ENCODE data around the gene NUDCD2. TPM values are rescaled to one million over a fixed set of nuclear protein-coding genes. Genes with fewer than 3 reads are reported as not detected.
A peak's percentile ranks its signal among the peaks of the same experiment; 100 is the strongest.
"Not testable (repeated sequence)": the region's sequence is repeated elsewhere in the genome, so short reads cannot be mapped to it uniquely, and the experiment has no call there.

NUDCD2 gene
- total RNA-seq, 2 donors from 2014 or later: 8.0 to 8.6 TPM

DNA sequence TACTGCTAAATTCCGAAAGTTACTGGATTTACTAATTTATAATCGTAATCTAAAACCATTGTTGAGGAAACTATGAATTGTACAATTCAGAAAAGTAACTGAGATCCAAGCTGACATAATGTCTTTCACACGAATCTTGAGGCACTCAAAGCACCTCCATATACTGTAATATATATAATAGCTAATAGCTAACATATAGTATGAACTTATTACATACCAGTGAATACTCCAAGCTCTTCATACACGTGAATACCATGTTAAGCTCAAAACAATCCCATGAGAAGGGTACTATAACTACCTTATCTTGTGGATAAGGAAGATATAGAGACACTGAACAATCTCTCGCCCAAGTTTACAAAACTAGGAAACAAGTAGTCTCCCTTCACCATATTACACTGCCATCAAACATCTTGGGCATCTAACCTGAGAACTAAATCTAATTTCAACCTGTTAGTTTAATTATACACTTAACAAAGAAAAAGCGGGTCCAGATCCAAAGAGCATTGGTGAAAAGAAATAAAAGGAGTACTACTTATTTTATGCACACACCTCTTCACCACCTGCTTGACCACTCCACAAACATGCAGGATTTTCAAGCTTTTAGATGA, 1.0 kb downstream of the NUDCD2 start:
- WGBS: 34% methylated on average over 6 of the region's 6 CpGs
- H3K27me3 ChIP-seq (replicated peaks; ENCODE audit: insufficient read depth): no peaks in the 10 kb centered on the region
- peak overlapping the region; percentile 93 to 94 for H3K27ac ChIP-seq
- H3K4me1 ChIP-seq (replicated peaks): no peaks in the 10 kb centered on the region
- no peak for TF ChIP-seq POLR2A (IDR thresholded peaks at IDR 0.05)
- DNase-seq (ENCODE audit: low spot score): no peak
- intact Hi-C loops (cut with DNase I): no loop called here
- H3K4me3 ChIP-seq: peak overlapping the region; percentile 59 to 63
- H3K9me3 ChIP-seq: no peaks in the 10 kb centered on the region
- no peaks in the 10 kb centered on the region for H3K36me3 ChIP-seq

DNA sequence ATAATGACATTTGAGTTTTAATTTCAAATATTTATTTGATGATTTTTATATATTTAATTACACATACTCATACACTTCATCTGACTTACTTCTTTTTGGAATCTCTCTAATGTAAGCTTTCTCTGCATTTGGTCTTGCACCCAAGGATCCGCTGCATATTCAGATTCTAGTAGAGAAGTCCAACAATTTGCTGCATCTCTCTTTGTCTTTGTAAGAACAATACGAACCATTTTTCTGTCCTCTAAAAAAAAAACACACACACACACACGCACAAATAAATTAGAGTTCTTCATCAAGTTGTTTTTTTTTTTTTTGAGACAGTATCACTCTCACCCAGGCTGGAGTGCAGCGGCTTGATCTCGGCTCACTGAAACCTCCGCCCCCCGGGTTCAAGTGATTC, 3.1 kb downstream of the NUDCD2 start:
- WGBS: 92% methylated on average over 7 of the region's 7 CpGs
- no peak for DNase-seq (ENCODE audit: low spot score)
- intact Hi-C loops (cut with DNase I): no loop called here

GRCh38 chr5:163456029-163456589, 3.8 kb downstream of the NUDCD2 start:
- DNase-seq (ENCODE audit: low spot score): no peak
- Histone ChIP-seq H3K36me3 (no peaks in the 10 kb centered on the region), H3K27ac (no peak overlapping the region), H3K9me3 (no peaks in the 10 kb centered on the region), H3K4me3 (no peak overlapping the region), H3K27me3 (replicated peaks; ENCODE audit: insufficient read depth) (no peaks in the 10 kb centered on the region), H3K4me1 (replicated peaks) (no peaks in the 10 kb centered on the region)
- TF ChIP-seq POLR2AphosphoS5 (IDR thresholded peaks at IDR 0.05): no peak
- WGBS: 75% methylated on average over 2 of the region's 2 CpGs
- intact Hi-C loops (cut with DNase I): no loop called here

More for the DNA sequence above, 3.1 kb downstream of the NUDCD2 start:
- H3K9me3 ChIP-seq: no peaks in the 10 kb centered on the region
- H3K4me3 ChIP-seq: no peak overlapping the region
- H3K27ac ChIP-seq: no peak overlapping the region
- H3K27me3 ChIP-seq (replicated peaks; ENCODE audit: insufficient read depth): no peaks in the 10 kb centered on the region
- no peaks in the 10 kb centered on the region for H3K4me1 ChIP-seq (replicated peaks)
- no peaks in the 10 kb centered on the region for H3K36me3 ChIP-seq
- TF ChIP-seq CTCF (IDR thresholded peaks at IDR 0.05) (no peak), POLR2AphosphoS5 (IDR thresholded peaks at IDR 0.05) (no peak), POLR2A (IDR thresholded peaks at IDR 0.05) (no peak)

DNA sequence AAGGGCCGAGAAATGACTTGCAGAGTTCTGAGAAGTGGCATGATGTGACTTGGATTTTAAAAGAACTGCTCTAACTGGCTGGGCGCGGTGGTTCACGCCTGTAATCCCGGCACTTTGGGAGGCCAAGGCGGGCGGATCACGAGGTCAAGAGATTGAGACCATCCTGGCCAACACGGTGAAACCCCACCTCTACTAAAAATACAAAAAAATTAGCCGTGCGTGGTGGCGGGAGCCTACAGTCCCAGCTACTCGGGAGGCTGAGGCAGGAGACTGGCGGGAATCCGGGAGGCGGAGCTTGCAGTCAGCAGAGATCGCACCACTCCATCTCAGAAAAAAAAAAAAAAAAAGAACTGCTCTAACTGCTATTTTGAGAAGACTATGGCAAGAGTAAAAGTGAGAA, 4.5 kb downstream of the NUDCD2 start:
- intact Hi-C loops (cut with DNase I); H3K4me1 ChIP-seq (replicated peaks); H3K36me3 ChIP-seq; H3K4me3 ChIP-seq; DNase-seq (ENCODE audit: low spot score); H3K27ac ChIP-seq; H3K27me3 ChIP-seq (replicated peaks; ENCODE audit: insufficient read depth); H3K9me3 ChIP-seq: not testable (repeated sequence)
- 97% methylated on average over 17 of the region's 17 CpGs for WGBS

GRCh38 chr5:163453705-163454104, 6.2 kb downstream of the NUDCD2 start:
- H3K27me3 ChIP-seq (replicated peaks; ENCODE audit: insufficient read depth): no peaks in the 10 kb centered on the region
- no peaks in the 10 kb centered on the region for H3K36me3 ChIP-seq
- H3K4me3 ChIP-seq: no peak overlapping the region
- H3K9me3 ChIP-seq: no peaks in the 10 kb centered on the region
- TF ChIP-seq CTCF (IDR thresholded peaks at IDR 0.05): no peak
- no peak for TF ChIP-seq POLR2AphosphoS5 (IDR thresholded peaks at IDR 0.05)
- no peak for TF ChIP-seq POLR2A (IDR thresholded peaks at IDR 0.05)
- DNase-seq (ENCODE audit: low spot score): no peak
- no peaks in the 10 kb centered on the region for H3K4me1 ChIP-seq (replicated peaks)
- intact Hi-C loops (cut with DNase I): no loop called here
- H3K27ac ChIP-seq: no peak overlapping the region
- 86% methylated on average over 1 of the region's 1 CpG for WGBS

GRCh38 chr5:163451489-163451888, 8.4 kb downstream of the NUDCD2 start:
- no peaks in the 10 kb centered on the region for H3K27me3 ChIP-seq (replicated peaks; ENCODE audit: insufficient read depth)
- WGBS: 98% methylated on average over 8 of the region's 8 CpGs
- TF ChIP-seq CTCF (IDR thresholded peaks at IDR 0.05) (no peak), POLR2AphosphoS5 (IDR thresholded peaks at IDR 0.05) (no peak), POLR2A (IDR thresholded peaks at IDR 0.05) (no peak)
- H3K4me1 ChIP-seq (replicated peaks): no peaks in the 10 kb centered on the region
- no peak overlapping the region for H3K4me3 ChIP-seq
- intact Hi-C loops (cut with DNase I): no loop called here
- no peaks in the 10 kb centered on the region for H3K36me3 ChIP-seq
- no peaks in the 10 kb centered on the region for H3K9me3 ChIP-seq
- no peak overlapping the region for H3K27ac ChIP-seq
- DNase-seq (ENCODE audit: low spot score): no peak
